ENCODE data around the gene ALKBH4. TPM values are rescaled to one million over a fixed set of nuclear protein-coding genes. Genes with fewer than 3 reads are reported as not detected.

The ALKBH4 gene, protein sequence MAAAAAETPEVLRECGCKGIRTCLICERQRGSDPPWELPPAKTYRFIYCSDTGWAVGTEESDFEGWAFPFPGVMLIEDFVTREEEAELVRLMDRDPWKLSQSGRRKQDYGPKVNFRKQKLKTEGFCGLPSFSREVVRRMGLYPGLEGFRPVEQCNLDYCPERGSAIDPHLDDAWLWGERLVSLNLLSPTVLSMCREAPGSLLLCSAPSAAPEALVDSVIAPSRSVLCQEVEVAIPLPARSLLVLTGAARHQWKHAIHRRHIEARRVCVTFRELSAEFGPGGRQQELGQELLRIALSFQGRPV
- polyA plus RNA-seq (2012; rRNA removed) = 13.7 and 18.1 TPM in 2 replicates
- 7.6 and 13.8 TPM in 2 replicates for polyA plus RNA-seq (2012; cell fraction: cytosol; rRNA removed)
- 6.0 and 10.8 TPM in 2 replicates for polyA plus RNA-seq (2012; cell fraction: nucleus; rRNA removed)

DNA sequence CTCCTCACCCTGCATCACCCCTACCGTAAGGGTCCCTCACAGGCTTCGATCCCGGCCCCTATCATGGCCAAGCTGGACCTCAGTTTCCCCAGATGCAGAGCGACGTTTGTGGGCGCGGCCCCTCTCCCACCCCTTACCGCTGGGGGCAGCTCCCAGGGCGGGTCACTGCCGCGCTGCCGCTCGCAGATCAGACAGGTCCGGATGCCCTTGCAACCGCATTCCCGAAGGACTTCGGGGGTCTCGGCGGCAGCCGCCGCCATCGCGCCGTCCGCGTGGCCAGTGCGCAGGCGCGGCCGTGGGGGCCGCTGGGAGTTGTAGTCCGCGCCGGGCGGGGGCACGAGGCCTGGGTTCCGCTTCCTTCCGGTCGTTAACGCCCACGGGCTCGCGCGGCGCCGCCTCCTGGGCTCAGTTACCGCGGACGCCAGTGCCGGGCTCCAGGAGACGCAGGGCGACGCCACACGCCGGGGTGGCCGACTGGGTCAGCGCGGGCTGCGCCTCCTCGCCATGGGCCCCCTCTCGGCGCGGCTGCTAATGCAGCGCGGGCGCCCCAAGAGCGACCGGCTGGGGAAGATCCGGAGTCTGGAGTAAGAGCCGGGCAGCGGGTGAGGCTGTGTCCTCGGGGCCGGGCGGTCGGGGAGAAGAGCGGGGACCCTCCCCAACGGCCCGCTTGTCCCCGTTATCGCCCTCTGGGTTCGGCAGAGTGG is at the start of gene ALKBH4, which contains the start of gene LRWD1:
ALKBH4 (minus strand) TSS at position 287 of the 704 bp plus-strand sequence; CDS start at position 260, 27 bp downstream.
LRWD1 (plus strand) TSS at position 408 of the 704 bp plus-strand sequence; CDS start at position 505, 97 bp downstream.
- Histone ChIP-seq H3K36me3 (replicated peaks in 1 of 2; ENCODE audit: control insufficient read depth in 1 of 2, insufficient read depth in 2 of 2, low read length in 1 of 2) (peaks cover 12 to 23% of the 10 kb centered on the region in 2 experiments), H3K4me1 (ENCODE audit: control insufficient read depth in 1 of 2, insufficient read depth in 2 of 2, low read depth in 1 of 2, low read length in 1 of 2) (peaks cover 5 to 11% of the 10 kb centered on the region in 2 experiments; a peak in 2 of 4 replicates), H3K27me3 (ENCODE audit: insufficient read depth) (no peaks in the 10 kb centered on the region), H3K4me2 (peak within 1 kb of the TSS; percentile 89), H3K9ac (peak within 1 kb of the TSS; percentile 90), H3K27ac (ENCODE audit: low read depth in 2 of 2, low read length in 1 of 2) (peak within 1 kb of the TSS; percentile 67 to 79), H3F3A (replicated peaks; ENCODE audit: insufficient read depth) (peaks cover 5% of the 10 kb centered on the region), H3K9me2 (no peaks in the 10 kb centered on the region), H4K20me1 (ENCODE audit: insufficient read depth) (peaks cover 4% of the 10 kb centered on the region; the same call in 1 of the 2 replicates), H3K9me3 (no peaks in the 10 kb centered on the region), H3K4me3 (ENCODE audit: low read depth in 2 of 2, low read length in 1 of 2) (peak within 1 kb of the TSS; percentile 86 to 99), H3K79me2 (ENCODE audit: insufficient read depth) (peaks cover 49% of the 10 kb centered on the region), H2AFZ (ENCODE audit: low read depth) (peak within 1 kb of the TSS; percentile 99)
- WGBS (ENCODE audit: low lambda C conversion rate) = under 1% methylated on average over 52 of the region's 81 CpGs
- ChIA-PET POLR2A (interaction anchor here (0.9 to 2.6 kb wide), 5 partner anchors 10 to 69 kb away, joined by 3 to 12 read pairs (median 5); partner anchors contain the start of gene PRKRIP1), CTCF (interaction anchor here (0.9 to 3.6 kb wide), 12 partner anchors 8 to 185 kb away, joined by 3 to 19 read pairs (median 5); no protein-coding TSS in a partner anchor)
- peak; percentile 100 for DNase-seq
- TF ChIP-seq JUND (IDR thresholded peaks at IDR 0.05) = no peak
- TF ChIP-seq, protein P1, sequence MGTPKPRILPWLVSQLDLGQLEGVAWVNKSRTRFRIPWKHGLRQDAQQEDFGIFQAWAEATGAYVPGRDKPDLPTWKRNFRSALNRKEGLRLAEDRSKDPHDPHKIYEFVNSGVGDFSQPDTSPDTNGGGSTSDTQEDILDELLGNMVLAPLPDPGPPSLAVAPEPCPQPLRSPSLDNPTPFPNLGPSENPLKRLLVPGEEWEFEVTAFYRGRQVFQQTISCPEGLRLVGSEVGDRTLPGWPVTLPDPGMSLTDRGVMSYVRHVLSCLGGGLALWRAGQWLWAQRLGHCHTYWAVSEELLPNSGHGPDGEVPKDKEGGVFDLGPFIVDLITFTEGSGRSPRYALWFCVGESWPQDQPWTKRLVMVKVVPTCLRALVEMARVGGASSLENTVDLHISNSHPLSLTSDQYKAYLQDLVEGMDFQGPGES (IDR thresholded peaks at IDR 0.05; ENCODE audit: low read depth, low read length) = no peak
- no peak for TF ChIP-seq PBX3 (IDR thresholded peaks at IDR 0.05)
- TF ChIP-seq SMC3 (IDR thresholded peaks at IDR 0.05; ENCODE audit: low read depth, low read length) = 0 out of 2 replicates have a peak, but pooled peaks have one; percentile 6
- peak; percentile 93 for TF ChIP-seq YY1 (IDR thresholded peaks at IDR 0.05; ENCODE audit: low read depth)
- peak; percentile 94 for TF ChIP-seq ELF1 (IDR thresholded peaks at IDR 0.05)
- TF ChIP-seq GATA2 (CRISPR knock-in tag; IDR thresholded peaks at IDR 0.05) = no peak
- peak; percentile 90 for TF ChIP-seq GABPA (IDR thresholded peaks at IDR 0.05; ENCODE audit: low read depth)
- TF ChIP-seq USF2 (IDR thresholded peaks at IDR 0.05; ENCODE audit: borderline replicate concordance, low read depth, low read length) = 0 out of 2 replicates have a peak, but pooled peaks have one; percentile 5
- TF ChIP-seq, protein P2, sequence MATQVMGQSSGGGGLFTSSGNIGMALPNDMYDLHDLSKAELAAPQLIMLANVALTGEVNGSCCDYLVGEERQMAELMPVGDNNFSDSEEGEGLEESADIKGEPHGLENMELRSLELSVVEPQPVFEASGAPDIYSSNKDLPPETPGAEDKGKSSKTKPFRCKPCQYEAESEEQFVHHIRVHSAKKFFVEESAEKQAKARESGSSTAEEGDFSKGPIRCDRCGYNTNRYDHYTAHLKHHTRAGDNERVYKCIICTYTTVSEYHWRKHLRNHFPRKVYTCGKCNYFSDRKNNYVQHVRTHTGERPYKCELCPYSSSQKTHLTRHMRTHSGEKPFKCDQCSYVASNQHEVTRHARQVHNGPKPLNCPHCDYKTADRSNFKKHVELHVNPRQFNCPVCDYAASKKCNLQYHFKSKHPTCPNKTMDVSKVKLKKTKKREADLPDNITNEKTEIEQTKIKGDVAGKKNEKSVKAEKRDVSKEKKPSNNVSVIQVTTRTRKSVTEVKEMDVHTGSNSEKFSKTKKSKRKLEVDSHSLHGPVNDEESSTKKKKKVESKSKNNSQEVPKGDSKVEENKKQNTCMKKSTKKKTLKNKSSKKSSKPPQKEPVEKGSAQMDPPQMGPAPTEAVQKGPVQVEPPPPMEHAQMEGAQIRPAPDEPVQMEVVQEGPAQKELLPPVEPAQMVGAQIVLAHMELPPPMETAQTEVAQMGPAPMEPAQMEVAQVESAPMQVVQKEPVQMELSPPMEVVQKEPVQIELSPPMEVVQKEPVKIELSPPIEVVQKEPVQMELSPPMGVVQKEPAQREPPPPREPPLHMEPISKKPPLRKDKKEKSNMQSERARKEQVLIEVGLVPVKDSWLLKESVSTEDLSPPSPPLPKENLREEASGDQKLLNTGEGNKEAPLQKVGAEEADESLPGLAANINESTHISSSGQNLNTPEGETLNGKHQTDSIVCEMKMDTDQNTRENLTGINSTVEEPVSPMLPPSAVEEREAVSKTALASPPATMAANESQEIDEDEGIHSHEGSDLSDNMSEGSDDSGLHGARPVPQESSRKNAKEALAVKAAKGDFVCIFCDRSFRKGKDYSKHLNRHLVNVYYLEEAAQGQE (IDR thresholded peaks at IDR 0.05; ENCODE audit: low read depth, low read length) = no peak; the same call in 1 of the 2 replicates
- TF ChIP-seq CHD2 (IDR thresholded peaks at IDR 0.05; ENCODE audit: low read length, partially characterized antibody) = peak; percentile 79
- TF ChIP-seq TCF12 (IDR thresholded peaks at IDR 0.05) = no peak; the same call in 1 of the 2 replicates
- TF ChIP-seq NRF1 (IDR thresholded peaks at IDR 0.05; ENCODE audit: low read depth, low read length) = peak; percentile 92
- peak; percentile 75 for TF ChIP-seq USF1 (IDR thresholded peaks at IDR 0.05; ENCODE audit: borderline replicate concordance, low read depth)
- peak; percentile 92 for TF ChIP-seq MAX (IDR thresholded peaks at IDR 0.05; ENCODE audit: low read depth)
- no peak for TF ChIP-seq FOXM1 (IDR thresholded peaks at IDR 0.05; ENCODE audit: low read depth)
- peak; percentile 91 for TF ChIP-seq TAF1 (IDR thresholded peaks at IDR 0.05; ENCODE audit: borderline replicate concordance, low read depth, low read length)
- TF ChIP-seq SIN3A (IDR thresholded peaks at IDR 0.05; ENCODE audit: borderline replicate concordance, low read depth, low read length) = peak; percentile 94
- no peak for TF ChIP-seq FOSL2 (IDR thresholded peaks at IDR 0.05; ENCODE audit: borderline replicate concordance, low read depth)
- TF ChIP-seq MXI1 (IDR thresholded peaks at IDR 0.05; ENCODE audit: low read depth, low read length) = peak; percentile 95
- no peak for TF ChIP-seq RFX5 (IDR thresholded peaks at IDR 0.05; ENCODE audit: low read length)
- TF ChIP-seq MEF2A (IDR thresholded peaks at IDR 0.05; ENCODE audit: borderline replicate concordance, low read depth) = no peak; the same call in 1 of the 2 replicates
- TF ChIP-seq TEAD4 (IDR thresholded peaks at IDR 0.05; ENCODE audit: borderline replicate concordance, insufficient read depth) = 0 out of 2 replicates have a peak, but pooled peaks have one; percentile 18

Measured in SK-N-SH (cell line).